Fibroblast of lung (primary cell): Measurements from ENCODE around the gene CABP4. TPM values are rescaled to one million over a fixed set of nuclear protein-coding genes. Genes with fewer than 3 reads are reported as not detected.

Source experiments
- DNase-seq, 2 donors: peaks; one replicate each; pipeline versions ENCODE4 v3.0.0 to v3.0.0-alpha.2; 2010; ENCODE audit warnings: low read depth in 2 of 2
- H2AFZ ChIP-seq: 2 replicates; pipeline ENCODE4 v1.5.1; 2012; ENCODE audit warnings: low read length, control low read depth, inconsistent platforms
- H3K27ac ChIP-seq: 2 replicates; pipeline ENCODE4 v1.5.1; 2011; ENCODE audit warnings: low read length, control low read depth; ENCODE audit not compliant: insufficient read depth
- H3K27me3 ChIP-seq: 2 replicates; pipeline ENCODE4 v1.5.1; 2011; ENCODE audit warnings: mild to moderate bottlenecking, low read length; ENCODE audit not compliant: control insufficient read depth, insufficient read depth
- H3K36me3 ChIP-seq: 2 replicates; pipeline ENCODE4 v1.5.1; 2011; ENCODE audit warnings: low read length; ENCODE audit not compliant: control insufficient read depth, insufficient read depth
- H3K4me1 ChIP-seq: 2 replicates; pipeline ENCODE4 v1.5.1; 2011; ENCODE audit warnings: low read length; ENCODE audit not compliant: control insufficient read depth, insufficient read depth; ENCODE audit errors: extremely low read depth
- H3K4me2 ChIP-seq: 2 replicates; pipeline ENCODE4 v1.5.1; 2011; ENCODE audit warnings: low read length, control low read depth; ENCODE audit not compliant: insufficient read depth; ENCODE audit errors: extremely low read depth
- H3K4me3 ChIP-seq, 4 experiments: fragments of 200-600 bp in 1 of 4; sonication (generic) in 1 of 4; replicated peaks in 1 of 4; 2 replicates each; pipeline ENCODE4 v1.5.1; 2011 to 2016; ENCODE audit warnings: low read length in 4 of 4, low read depth in 3 of 4, mild to moderate bottlenecking in 3 of 4, control low read depth in 2 of 4, inconsistent platforms in 1 of 4, mixed read lengths in 1 of 4; ENCODE audit not compliant: insufficient read depth in 1 of 4; ENCODE audit errors: control extremely low read depth in 1 of 4
- H3K79me2 ChIP-seq: 2 replicates; pipeline ENCODE4 v1.5.1; 2012; ENCODE audit warnings: mild to moderate bottlenecking, low read length, inconsistent platforms; ENCODE audit not compliant: control insufficient read depth, insufficient read depth
- H3K9ac ChIP-seq: 2 replicates; pipeline ENCODE4 v1.5.1; 2011; ENCODE audit warnings: mild to moderate bottlenecking, low read length, control low read depth; ENCODE audit not compliant: insufficient read depth
- H3K9me3 ChIP-seq: 2 replicates; pipeline ENCODE4 v1.5.1; 2012; ENCODE audit warnings: low read depth, low read length; ENCODE audit not compliant: control insufficient read depth, insufficient read depth
- H4K20me1 ChIP-seq: 2 replicates; pipeline ENCODE4 v1.5.1; 2011; ENCODE audit warnings: low read length; ENCODE audit not compliant: control insufficient read depth, insufficient read depth; ENCODE audit errors: extremely low read depth
- EZH2 ChIP-seq: IDR thresholded peaks from 2 replicates; pipeline ENCODE4 v1.5.1; 2012; ENCODE audit warnings: low read length, control low read depth, mild to moderate bottlenecking; ENCODE audit errors: missing control alignments
- polyA plus RNA-seq, 2 donors: library from polyadenylated mRNA; depleted of rRNA in 1 of 2; stranded (reverse) in 1 of 2; unstranded in 1 of 2; fragments of >200 nt; gene quantifications; 2 replicates each; pipeline ENCODE4 v1.2.1, GENCODE V29; 2011 to 2012; ENCODE audit warnings: missing spikeins in 1 of 2
- total RNA-seq: library from RNA; depleted of rRNA; stranded (reverse); fragments of >200 nt; gene quantifications from 2 replicates; pipeline ENCODE4 v1.2.1, GENCODE V29; 2014
- TF ChIP-seq, protein P1 (sequence below), 2 donors: IDR thresholded peaks in 1 of 2; conservative IDR thresholded peaks in 1 of 2; 1 replicate in 1 of 2; 2 replicates in 1 of 2; pipeline ENCODE4 v1.5.1; 2011 to 2012; ENCODE audit warnings: low read length in 2 of 2, control low read depth in 1 of 2, inconsistent platforms in 1 of 2, low read depth in 1 of 2, mild to moderate bottlenecking in 1 of 2

CABP4 gene
- total and polyA plus RNA-seq, 2 donors (not counting 1 experiment from before 2014, with no cell fraction given) = not detected

- Histone ChIP-seq H2AFZ (no peak overlapping the region), H3K79me2 (no peaks in the 10 kb centered on the region), H3K36me3 (peaks cover 5% of the 10 kb centered on the region), H3K27ac (no peak overlapping the region), H3K4me2 (no peak overlapping the region), H3K4me1 (no peaks in the 10 kb centered on the region), H3K9me3 (no peaks in the 10 kb centered on the region), H4K20me1 (no peaks in the 10 kb centered on the region), H3K27me3 (no peaks in the 10 kb centered on the region), H3K9ac (no peak overlapping the region), H3K4me3 (no peak overlapping the region)
- no peak for DNase-seq
- TF ChIP-seq, protein P1, sequence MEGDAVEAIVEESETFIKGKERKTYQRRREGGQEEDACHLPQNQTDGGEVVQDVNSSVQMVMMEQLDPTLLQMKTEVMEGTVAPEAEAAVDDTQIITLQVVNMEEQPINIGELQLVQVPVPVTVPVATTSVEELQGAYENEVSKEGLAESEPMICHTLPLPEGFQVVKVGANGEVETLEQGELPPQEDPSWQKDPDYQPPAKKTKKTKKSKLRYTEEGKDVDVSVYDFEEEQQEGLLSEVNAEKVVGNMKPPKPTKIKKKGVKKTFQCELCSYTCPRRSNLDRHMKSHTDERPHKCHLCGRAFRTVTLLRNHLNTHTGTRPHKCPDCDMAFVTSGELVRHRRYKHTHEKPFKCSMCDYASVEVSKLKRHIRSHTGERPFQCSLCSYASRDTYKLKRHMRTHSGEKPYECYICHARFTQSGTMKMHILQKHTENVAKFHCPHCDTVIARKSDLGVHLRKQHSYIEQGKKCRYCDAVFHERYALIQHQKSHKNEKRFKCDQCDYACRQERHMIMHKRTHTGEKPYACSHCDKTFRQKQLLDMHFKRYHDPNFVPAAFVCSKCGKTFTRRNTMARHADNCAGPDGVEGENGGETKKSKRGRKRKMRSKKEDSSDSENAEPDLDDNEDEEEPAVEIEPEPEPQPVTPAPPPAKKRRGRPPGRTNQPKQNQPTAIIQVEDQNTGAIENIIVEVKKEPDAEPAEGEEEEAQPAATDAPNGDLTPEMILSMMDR (conservative IDR thresholded peaks at IDR 0.05 in 1 of 2, IDR thresholded peaks at IDR 0.05 in 1 of 2; ENCODE audit: low read depth in 1 of 2, low read length in 2 of 2) = no peak
- TF ChIP-seq EZH2 = no peak
Measured at GRCh38 chr11:67496113-67496512, 41.0 kb downstream of the CABP4 start.

GRCh38 chr11:67497656-67498291, 42.6 kb downstream of the CABP4 start:
- Histone ChIP-seq H3K9ac (no peak overlapping the region), H4K20me1 (no peaks in the 10 kb centered on the region), H3K4me3 (no peak overlapping the region), H3K9me3 (no peaks in the 10 kb centered on the region), H3K4me2 (no peak overlapping the region), H2AFZ (no peak overlapping the region), H3K27ac (no peak overlapping the region), H3K79me2 (no peaks in the 10 kb centered on the region), H3K36me3 (peaks cover 5% of the 10 kb centered on the region), H3K27me3 (no peaks in the 10 kb centered on the region), H3K4me1 (no peaks in the 10 kb centered on the region)
- DNase-seq = no peak
- no peak for TF ChIP-seq EZH2
- TF ChIP-seq, protein P1 (conservative IDR thresholded peaks at IDR 0.05 in 1 of 2, IDR thresholded peaks at IDR 0.05 in 1 of 2; ENCODE audit: low read depth in 1 of 2, low read length in 2 of 2) = no peak

DNA sequence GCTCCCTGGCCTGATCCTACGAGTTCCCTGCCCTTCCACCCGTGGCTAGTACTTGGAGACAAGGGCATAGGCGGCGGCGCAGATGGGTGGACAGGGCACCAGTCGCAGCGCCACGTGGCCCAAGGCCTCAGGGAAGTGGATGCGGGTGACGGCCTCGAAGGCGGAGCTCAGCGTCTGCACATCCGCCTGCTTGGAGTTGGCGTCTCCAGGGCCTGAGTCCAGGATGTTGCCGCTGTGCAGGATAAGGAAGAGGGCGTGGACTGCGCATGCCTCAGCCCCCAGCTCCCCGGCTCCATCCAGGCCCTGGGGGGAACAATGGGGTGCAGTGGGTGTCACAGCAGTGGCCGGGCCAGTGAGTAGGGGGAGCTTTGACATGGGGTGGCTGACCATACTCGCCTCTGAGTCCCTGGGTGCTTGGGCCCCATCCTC, 43.4 kb downstream of the CABP4 start:
- no peak overlapping the region for H3K9ac ChIP-seq
- H3K9me3 ChIP-seq = no peaks in the 10 kb centered on the region
- H3K79me2 ChIP-seq = no peaks in the 10 kb centered on the region
- no peak for DNase-seq
- H3K27me3 ChIP-seq = no peaks in the 10 kb centered on the region
- H2AFZ ChIP-seq = no peak overlapping the region
- H4K20me1 ChIP-seq = no peaks in the 10 kb centered on the region
- H3K4me3 ChIP-seq = no peak overlapping the region
- no peaks in the 10 kb centered on the region for H3K4me1 ChIP-seq
- no peak overlapping the region for H3K27ac ChIP-seq
- TF ChIP-seq, protein P1 (conservative IDR thresholded peaks at IDR 0.05 in 1 of 2, IDR thresholded peaks at IDR 0.05 in 1 of 2; ENCODE audit: low read depth in 1 of 2, low read length in 2 of 2) = no peak
- TF ChIP-seq EZH2 = no peak
- H3K4me2 ChIP-seq = no peak overlapping the region
- peaks cover 2% of the 10 kb centered on the region for H3K36me3 ChIP-seq
